Esophagus (tissue), 2 donors: Measurements from ENCODE around the gene NEB. TPM values are rescaled to one million over a fixed set of nuclear protein-coding genes. Genes with fewer than 3 reads are reported as not detected.

Source experiments
- H3K27ac ChIP-seq, 2 donors: one replicate each; pipeline ENCODE4 v1.5.1; 2013; ENCODE audit warnings: low read depth in 2 of 2, mild to moderate bottlenecking in 2 of 2, inconsistent platforms in 1 of 2, low read length in 1 of 2, moderate library complexity in 1 of 2
- H3K27me3 ChIP-seq, 2 donors: one replicate each; pipeline ENCODE4 v1.6.1; 2013; ENCODE audit warnings: low read length in 2 of 2, control low read depth in 1 of 2, mild to moderate bottlenecking in 1 of 2; ENCODE audit not compliant: insufficient read depth in 2 of 2, control insufficient read depth in 1 of 2
- H3K36me3 ChIP-seq, 2 donors: one replicate each; pipeline ENCODE4 v1.6.1; 2013; ENCODE audit warnings: low read length in 1 of 2; ENCODE audit not compliant: control insufficient read depth in 2 of 2, insufficient read depth in 2 of 2
- H3K4me1 ChIP-seq, 2 donors: one replicate each; pipeline ENCODE4 v1.6.1; 2013; ENCODE audit warnings: low read length in 1 of 2; ENCODE audit not compliant: control insufficient read depth in 2 of 2, insufficient read depth in 2 of 2
- H3K4me3 ChIP-seq, 2 donors: one replicate each; pipeline ENCODE4 v1.5.1; 2013; ENCODE audit warnings: low read length in 2 of 2, mild to moderate bottlenecking in 2 of 2, low read depth in 1 of 2, moderate library complexity in 1 of 2
- H3K9me3 ChIP-seq, 2 donors: one replicate each; pipeline ENCODE4 v1.6.1; 2013; ENCODE audit warnings: mild to moderate bottlenecking in 2 of 2, low read depth in 1 of 2, low read length in 1 of 2, moderate library complexity in 1 of 2; ENCODE audit not compliant: control insufficient read depth in 2 of 2, insufficient read depth in 1 of 2
- WGBS, 2 donors: extraction: QIAGEN DNeasy Blood & Tissue Kit; methylation state at CpG; one replicate each; pipeline ENCODE4 v1.1.7; 2013; 5-methylcytosine and 5-hydroxymethylcytosine counted together
- polyA plus RNA-seq, 2 donors: library from polyadenylated mRNA; stranded (reverse); fragments of 200-250 nt; gene quantifications; one replicate each; pipeline ENCODE4 v1.2.3, GENCODE V29; 2013
- donor health status: healthy with polysubstance abuse.
- donor health status: Bipolar disorder and iron deficiency.

Gene NEB, protein sequence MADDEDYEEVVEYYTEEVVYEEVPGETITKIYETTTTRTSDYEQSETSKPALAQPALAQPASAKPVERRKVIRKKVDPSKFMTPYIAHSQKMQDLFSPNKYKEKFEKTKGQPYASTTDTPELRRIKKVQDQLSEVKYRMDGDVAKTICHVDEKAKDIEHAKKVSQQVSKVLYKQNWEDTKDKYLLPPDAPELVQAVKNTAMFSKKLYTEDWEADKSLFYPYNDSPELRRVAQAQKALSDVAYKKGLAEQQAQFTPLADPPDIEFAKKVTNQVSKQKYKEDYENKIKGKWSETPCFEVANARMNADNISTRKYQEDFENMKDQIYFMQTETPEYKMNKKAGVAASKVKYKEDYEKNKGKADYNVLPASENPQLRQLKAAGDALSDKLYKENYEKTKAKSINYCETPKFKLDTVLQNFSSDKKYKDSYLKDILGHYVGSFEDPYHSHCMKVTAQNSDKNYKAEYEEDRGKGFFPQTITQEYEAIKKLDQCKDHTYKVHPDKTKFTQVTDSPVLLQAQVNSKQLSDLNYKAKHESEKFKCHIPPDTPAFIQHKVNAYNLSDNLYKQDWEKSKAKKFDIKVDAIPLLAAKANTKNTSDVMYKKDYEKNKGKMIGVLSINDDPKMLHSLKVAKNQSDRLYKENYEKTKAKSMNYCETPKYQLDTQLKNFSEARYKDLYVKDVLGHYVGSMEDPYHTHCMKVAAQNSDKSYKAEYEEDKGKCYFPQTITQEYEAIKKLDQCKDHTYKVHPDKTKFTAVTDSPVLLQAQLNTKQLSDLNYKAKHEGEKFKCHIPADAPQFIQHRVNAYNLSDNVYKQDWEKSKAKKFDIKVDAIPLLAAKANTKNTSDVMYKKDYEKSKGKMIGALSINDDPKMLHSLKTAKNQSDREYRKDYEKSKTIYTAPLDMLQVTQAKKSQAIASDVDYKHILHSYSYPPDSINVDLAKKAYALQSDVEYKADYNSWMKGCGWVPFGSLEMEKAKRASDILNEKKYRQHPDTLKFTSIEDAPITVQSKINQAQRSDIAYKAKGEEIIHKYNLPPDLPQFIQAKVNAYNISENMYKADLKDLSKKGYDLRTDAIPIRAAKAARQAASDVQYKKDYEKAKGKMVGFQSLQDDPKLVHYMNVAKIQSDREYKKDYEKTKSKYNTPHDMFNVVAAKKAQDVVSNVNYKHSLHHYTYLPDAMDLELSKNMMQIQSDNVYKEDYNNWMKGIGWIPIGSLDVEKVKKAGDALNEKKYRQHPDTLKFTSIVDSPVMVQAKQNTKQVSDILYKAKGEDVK (N-terminal part only)
- under 1 TPM; 0.33 to 0.49 TPM for polyA plus RNA-seq

DNA sequence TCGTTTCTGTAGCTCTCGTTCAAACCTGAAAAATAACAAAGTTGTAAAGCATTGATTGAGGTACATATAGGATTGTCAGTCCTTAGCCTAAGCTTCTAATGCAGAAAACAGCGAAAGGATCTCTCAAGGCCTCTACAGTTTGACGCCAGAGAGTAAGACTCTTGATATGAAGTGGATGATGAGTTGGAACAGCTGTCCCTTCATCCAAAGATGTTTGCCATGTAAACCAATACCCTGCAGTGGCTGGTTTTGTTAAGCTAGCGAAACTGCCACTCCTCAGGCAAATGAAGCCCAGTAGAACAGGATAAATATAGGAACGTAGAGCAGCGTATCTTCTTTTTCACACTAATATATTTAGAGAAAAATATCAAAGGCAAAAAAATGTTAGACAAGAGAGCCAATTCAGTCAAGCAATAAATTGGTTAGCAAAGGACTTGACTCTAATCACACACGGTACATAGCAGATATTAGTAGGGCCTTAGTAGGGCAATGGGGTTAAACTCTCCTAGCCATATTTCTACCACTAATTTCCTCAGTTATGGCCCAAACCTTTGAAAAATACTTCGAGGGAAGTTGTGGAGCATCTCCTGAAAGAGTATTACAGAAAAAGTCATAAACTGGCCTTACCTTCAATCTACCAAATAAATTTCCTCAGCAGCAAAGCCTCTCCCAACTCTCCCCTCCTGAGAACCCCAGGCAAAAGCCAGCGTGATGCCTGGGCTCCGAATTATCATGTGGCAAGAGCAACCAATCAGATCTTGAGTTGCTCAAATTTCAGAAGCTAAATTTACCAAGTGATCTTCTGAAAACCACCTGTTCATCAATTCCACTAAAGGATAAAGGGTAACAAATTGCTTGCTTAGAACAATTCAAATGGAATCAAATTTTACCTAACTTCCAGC lies at the start of gene NEB:
Gene NEB, minus strand, starts transcription at position 706 of the 902 bp plus-strand sequence. CDS start 1,320 bp downstream, outside the sequence.
- Histone ChIP-seq H3K4me1 (no peaks in the 10 kb centered on the region), H3K27me3 (no peaks in the 10 kb centered on the region), H3K36me3 (no peaks in the 10 kb centered on the region), H3K9me3 (no peaks in the 10 kb centered on the region), H3K4me3 (no peak within 1 kb of the TSS), H3K27ac (no peak within 1 kb of the TSS)
- 85 to 86% methylated on average over 11 of the region's 11 CpGs for WGBS, 2 donors

GRCh38 chr2:151783133-151783520 lies 48.9 kb upstream of the NEB start:
- H3K36me3 ChIP-seq, result peaks cover 0 to 4% of the 10 kb centered on the region in 2 donors
- no peaks in the 10 kb centered on the region for H3K27me3 ChIP-seq
- no peak overlapping the region for H3K27ac ChIP-seq
- no peaks in the 10 kb centered on the region for H3K4me1 ChIP-seq
- WGBS, 2 donors, result 95 to 99% methylated on average over 2 of the region's 2 CpGs
- no peak overlapping the region for H3K4me3 ChIP-seq
- no peaks in the 10 kb centered on the region for H3K9me3 ChIP-seq

DNA sequence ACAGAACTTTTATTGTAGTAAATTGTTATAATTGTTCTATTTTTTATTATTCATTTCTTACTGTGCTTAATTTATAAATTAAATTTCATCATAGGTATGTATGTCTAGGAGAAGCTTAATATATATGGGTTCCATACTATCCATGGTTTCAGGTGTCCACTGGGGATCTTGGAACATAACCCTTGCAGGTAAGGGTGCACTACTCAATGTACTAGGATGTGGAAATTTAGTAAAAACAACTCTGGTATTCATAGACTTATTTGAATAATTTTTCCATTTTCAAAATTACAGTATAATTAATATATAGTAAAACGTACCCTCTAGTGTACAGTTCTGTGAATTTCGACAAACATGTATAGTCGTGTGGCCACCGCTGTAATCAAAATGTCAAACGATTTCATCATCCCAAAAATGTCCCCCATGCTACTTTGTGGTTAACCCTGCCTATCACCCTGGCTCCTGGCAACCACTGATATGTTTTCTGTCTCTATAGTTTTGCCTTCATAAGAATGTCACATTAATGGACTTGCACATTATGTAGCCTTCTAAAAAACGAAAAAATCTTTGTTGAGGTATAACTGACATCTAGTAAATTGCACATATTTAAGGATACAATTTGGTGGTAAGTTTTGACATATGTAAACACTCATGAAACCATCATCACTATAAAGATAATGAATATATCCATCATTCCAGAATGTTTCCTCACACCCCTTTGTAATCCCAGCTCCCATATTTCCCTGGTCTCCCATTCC lies 48.3 kb upstream of the NEB start:
- H3K36me3 ChIP-seq, result peaks cover 0 to 4% of the 10 kb centered on the region in 2 donors
- no peak overlapping the region for H3K27ac ChIP-seq
- 89 to 92% methylated on average over 6 of the region's 6 CpGs for WGBS, 2 donors

GRCh38 chr2:151781642-151782041 lies 47.4 kb upstream of the NEB start:
- Histone ChIP-seq H3K9me3 (no peaks in the 10 kb centered on the region), H3K4me1 (no peaks in the 10 kb centered on the region), H3K4me3 (no peak overlapping the region), H3K27me3 (no peaks in the 10 kb centered on the region), H3K27ac (no peak overlapping the region), H3K36me3 (peaks cover 0 to 4% of the 10 kb centered on the region in 2 donors)
- 92 to 93% methylated on average over 4 of the region's 4 CpGs for WGBS, 2 donors

More for the DNA sequence above, 48.3 kb upstream of the NEB start:
- Histone ChIP-seq H3K4me1 (no peaks in the 10 kb centered on the region), H3K4me3 (no peak overlapping the region), H3K9me3 (no peaks in the 10 kb centered on the region), H3K27me3 (no peaks in the 10 kb centered on the region)

- H3K27me3 ChIP-seq, result no peaks in the 10 kb centered on the region
- no peaks in the 10 kb centered on the region for H3K9me3 ChIP-seq
- no peak overlapping the region for H3K27ac ChIP-seq
- no peaks in the 10 kb centered on the region for H3K4me1 ChIP-seq
- peaks cover 0 to 4% of the 10 kb centered on the region in 2 donors for H3K36me3 ChIP-seq
- no peak overlapping the region for H3K4me3 ChIP-seq
These were observed 46.7 kb upstream of the NEB start for GRCh38 chr2:151780938-151781337.

GRCh38 chr2:151777935-151778334 lies 43.7 kb upstream of the NEB start:
- H3K36me3 ChIP-seq, result peaks cover 0 to 3% of the 10 kb centered on the region in 2 donors
- H3K9me3 ChIP-seq, result no peaks in the 10 kb centered on the region
- no peak overlapping the region for H3K4me3 ChIP-seq
- peaks cover 0 to 2% of the 10 kb centered on the region in 2 donors for H3K4me1 ChIP-seq
- 70 to 73% methylated on average over 2 of the region's 2 CpGs for whole genome bisulfite sequencing, 2 donors
- no peaks in the 10 kb centered on the region for H3K27me3 ChIP-seq
- H3K27ac ChIP-seq, result no peak overlapping the region

GRCh38 chr2:151777487-151777886 lies 43.2 kb upstream of the NEB start:
- no peaks in the 10 kb centered on the region for H3K27me3 ChIP-seq
- no peak overlapping the region for H3K27ac ChIP-seq
- no peak overlapping the region for H3K4me3 ChIP-seq
- H3K36me3 ChIP-seq, result no peaks in the 10 kb centered on the region
- 96 to 97% methylated on average over 3 of the region's 3 CpGs for WGBS, 2 donors
- H3K9me3 ChIP-seq, result no peaks in the 10 kb centered on the region
- H3K4me1 ChIP-seq, result peaks cover 0 to 2% of the 10 kb centered on the region in 2 donors

GRCh38 chr2:151776367-151776766 lies 42.1 kb upstream of the NEB start:
- no peak overlapping the region for H3K27ac ChIP-seq
- no peaks in the 10 kb centered on the region for H3K36me3 ChIP-seq
- WGBS, 2 donors, result 96 to 100% methylated on average over 1 of the region's 1 CpG
- H3K4me1 ChIP-seq, result peaks cover 0 to 2% of the 10 kb centered on the region in 2 donors
- H3K4me3 ChIP-seq, result no peak overlapping the region
- H3K27me3 ChIP-seq, result no peaks in the 10 kb centered on the region
- H3K9me3 ChIP-seq, result no peaks in the 10 kb centered on the region
